Endothelial cell (in vitro differentiated cells): Measurements from ENCODE around the gene LECT2. TPM values are rescaled to one million over a fixed set of nuclear protein-coding genes. Genes with fewer than 3 reads are reported as not detected.

Source experiments
- DNase-seq: peaks from one replicate; pipeline ENCODE4 v3.0.0; 2021; ENCODE audit warnings: low spot score
- H3K27ac Mint-ChIP-seq: one replicate; pipeline ENCODE4 v1.8.0; 2021; ENCODE audit warnings: mixed read lengths, inconsistent platforms; ENCODE audit not compliant: unreplicated experiment
- H3K27me3 Mint-ChIP-seq: one replicate; pipeline ENCODE4 v1.8.0; 2021; ENCODE audit warnings: mild to moderate bottlenecking, moderate library complexity, mixed read lengths, inconsistent platforms; ENCODE audit not compliant: unreplicated experiment
- H3K36me3 Mint-ChIP-seq: one replicate; pipeline ENCODE4 v1.8.0; 2021; ENCODE audit warnings: mild to moderate bottlenecking, low read depth, mixed read lengths, inconsistent platforms; ENCODE audit not compliant: unreplicated experiment
- H3K4me1 Mint-ChIP-seq: one replicate; pipeline ENCODE4 v1.8.0; 2021; ENCODE audit warnings: mild to moderate bottlenecking, mixed read lengths, inconsistent platforms; ENCODE audit not compliant: unreplicated experiment
- H3K4me3 Mint-ChIP-seq: one replicate; pipeline ENCODE4 v1.8.0; 2021; ENCODE audit warnings: mild to moderate bottlenecking, mixed read lengths, inconsistent platforms; ENCODE audit not compliant: unreplicated experiment
- H3K9me3 Mint-ChIP-seq: one replicate; pipeline ENCODE4 v1.8.0; 2021; ENCODE audit warnings: mixed read lengths, inconsistent platforms; ENCODE audit not compliant: unreplicated experiment
- CTCF ChIP-seq: fragments of 200-600 bp; sonication (generic); IDR thresholded peaks from one replicate; pipeline ENCODE4 v1.5.0; 2021; ENCODE audit warnings: antibody characterized with exemption; ENCODE audit not compliant: unreplicated experiment
- long read RNA-seq: library from polyadenylated mRNA; unstranded; transcript quantifications from one replicate; pipeline ENCODE4 v2.0.0, GENCODE V29; 2020; ENCODE audit not compliant: unreplicated experiment
- total RNA-seq: library from RNA; stranded (reverse); fragmentation: NEBNext Ultra II Directional; extraction: Animal tissue kit (Norgen Biotek cat#: 25700); gene quantifications from one replicate; pipeline ENCODE4 v1.2.1, GENCODE V29; 2021; ENCODE audit not compliant: unreplicated experiment

Gene LECT2
- total RNA-seq: not detected
- long read RNA-seq: 0 reads

- no peaks in the 10 kb centered on the region for H3K9me3 Mint-ChIP-seq
- no peaks in the 10 kb centered on the region for H3K27me3 Mint-ChIP-seq
- TF ChIP-seq CTCF: no peak
- H3K36me3 Mint-ChIP-seq: no peaks in the 10 kb centered on the region
- H3K27ac Mint-ChIP-seq: no peak within 1 kb of the TSS
- H3K4me1 Mint-ChIP-seq: no peaks in the 10 kb centered on the region
- no peak within 1 kb of the TSS for H3K4me3 Mint-ChIP-seq
- DNase-seq: no peak
These were observed at the start of gene LECT2 for GRCh38 chr5:135954899-135955298. LECT2 (minus strand) TSS chr5:135954983; CDS start chr5:135954833, 150 bp downstream.

- no peak for DNase-seq
- H3K36me3 Mint-ChIP-seq: no peaks in the 10 kb centered on the region
- peaks cover 7% of the 10 kb centered on the region for H3K4me1 Mint-ChIP-seq
- H3K27ac Mint-ChIP-seq: no peak overlapping the region
- H3K27me3 Mint-ChIP-seq: peaks cover 1% of the 10 kb centered on the region
- no peak overlapping the region for H3K4me3 Mint-ChIP-seq
- no peak for TF ChIP-seq CTCF
- H3K9me3 Mint-ChIP-seq: no peaks in the 10 kb centered on the region
These were observed 49.7 kb upstream of the LECT2 start for GRCh38 chr5:136004436-136004835.

- Mint-ChIP-seq H3K36me3 (no peaks in the 10 kb centered on the region), H3K27ac (no peak overlapping the region), H3K4me1 (peaks cover 18% of the 10 kb centered on the region), H3K27me3 (no peaks in the 10 kb centered on the region), H3K4me3 (no peak overlapping the region), H3K9me3 (no peaks in the 10 kb centered on the region)
- no peak for TF ChIP-seq CTCF
- no peak for DNase-seq
These were observed 46.7 kb upstream of the LECT2 start for GRCh38 chr5:136001466-136001981.

- no peak overlapping the region for H3K4me3 Mint-ChIP-seq
- H3K36me3 Mint-ChIP-seq: no peaks in the 10 kb centered on the region
- H3K9me3 Mint-ChIP-seq: no peaks in the 10 kb centered on the region
- no peaks in the 10 kb centered on the region for H3K27me3 Mint-ChIP-seq
- H3K27ac Mint-ChIP-seq: no peak overlapping the region
- TF ChIP-seq CTCF: no peak
- DNase-seq: no peak
- H3K4me1 Mint-ChIP-seq: peaks cover 24% of the 10 kb centered on the region
These were observed 46.1 kb upstream of the LECT2 start for GRCh38 chr5:136000932-136001331.

GRCh38 chr5:136000147-136000546, 45.4 kb upstream of the LECT2 start:
- H3K4me3 Mint-ChIP-seq: no peak overlapping the region
- H3K36me3 Mint-ChIP-seq: no peaks in the 10 kb centered on the region
- H3K27ac Mint-ChIP-seq: no peak overlapping the region
- no peak for DNase-seq
- peaks cover 26% of the 10 kb centered on the region for H3K4me1 Mint-ChIP-seq
- H3K27me3 Mint-ChIP-seq: no peaks in the 10 kb centered on the region
- no peaks in the 10 kb centered on the region for H3K9me3 Mint-ChIP-seq
- no peak for TF ChIP-seq CTCF
